ENCODE results near the gene PHLPP1.

The PHLPP1 gene

GRCh38 chr18:62847081-62847480 is 131.7 kb downstream of the PHLPP1 start:
- no peak for TF ChIP-seq CTCF (IDR thresholded peaks at IDR 0.05)
- DNase-seq: no peak
- no peak overlapping the region for H3K27ac ChIP-seq
- no peaks in the 10 kb centered on the region for H3K4me1 ChIP-seq
- no peaks in the 10 kb centered on the region for H3K9me3 ChIP-seq
- H3K36me3 ChIP-seq: no peaks in the 10 kb centered on the region
- intact Hi-C loops (cut with DNase I; ENCODE audit: low total_unique reads): no loop called here
- no peaks in the 10 kb centered on the region for H3K27me3 ChIP-seq
- H3K4me3 ChIP-seq: no peak overlapping the region

GRCh38 chr18:62848946-62849345 is 133.6 kb downstream of the PHLPP1 start:
- no peaks in the 10 kb centered on the region for H3K4me1 ChIP-seq
- H3K9me3 ChIP-seq: no peaks in the 10 kb centered on the region
- intact Hi-C loops (cut with DNase I; ENCODE audit: low total_unique reads): no loop called here
- DNase-seq: no peak
- no peak for TF ChIP-seq CTCF (IDR thresholded peaks at IDR 0.05)
- H3K27me3 ChIP-seq: no peaks in the 10 kb centered on the region
- no peak overlapping the region for H3K27ac ChIP-seq
- H3K4me3 ChIP-seq: no peak overlapping the region
- no peaks in the 10 kb centered on the region for H3K36me3 ChIP-seq

- Histone ChIP-seq H3K4me3 (no peak overlapping the region), H3K27ac (no peak overlapping the region), H3K27me3 (no peaks in the 10 kb centered on the region), H3K36me3 (no peaks in the 10 kb centered on the region), H3K9me3 (no peaks in the 10 kb centered on the region), H3K4me1 (no peaks in the 10 kb centered on the region)
- intact Hi-C loops (cut with DNase I; ENCODE audit: low total_unique reads): no loop called here
- TF ChIP-seq CTCF (IDR thresholded peaks at IDR 0.05): no peak
- no peak for DNase-seq
These were observed 135.4 kb downstream of the PHLPP1 start for GRCh38 chr18:62850619-62851306.

GRCh38 chr18:62852851-62853250 is 137.5 kb downstream of the PHLPP1 start:
- Histone ChIP-seq H3K9me3 (no peaks in the 10 kb centered on the region), H3K4me3 (no peak overlapping the region), H3K27me3 (no peaks in the 10 kb centered on the region), H3K36me3 (no peaks in the 10 kb centered on the region), H3K4me1 (no peaks in the 10 kb centered on the region), H3K27ac (no peak overlapping the region)
- no peak for TF ChIP-seq CTCF (IDR thresholded peaks at IDR 0.05)
- no peak for DNase-seq
- intact Hi-C loops (cut with DNase I; ENCODE audit: low total_unique reads): no loop called here

GRCh38 chr18:62856294-62856693 is 141.0 kb downstream of the PHLPP1 start:
- TF ChIP-seq CTCF (IDR thresholded peaks at IDR 0.05): no peak
- no peaks in the 10 kb centered on the region for H3K4me1 ChIP-seq
- no peaks in the 10 kb centered on the region for H3K27me3 ChIP-seq
- H3K36me3 ChIP-seq: no peaks in the 10 kb centered on the region
- no peak overlapping the region for H3K27ac ChIP-seq
- no peaks in the 10 kb centered on the region for H3K9me3 ChIP-seq
- no peak for DNase-seq
- intact Hi-C loops (cut with DNase I; ENCODE audit: low total_unique reads): no loop called here
- no peak overlapping the region for H3K4me3 ChIP-seq
